M059J (cell line): ENCODE data around the gene KIAA0232. TPM values are rescaled to one million over a fixed set of nuclear protein-coding genes. Genes with fewer than 3 reads are reported as not detected.
"Not testable (repeated sequence)": the region's sequence is repeated elsewhere in the genome, so short reads cannot be mapped to it uniquely, and the experiment has no call there.

Experiments
- DNase-seq: peaks from one replicate; pipeline ENCODE4 v3.0.0-alpha.2; 2012; ENCODE audit warnings: low read depth
- total RNA-seq: library from RNA; depleted of rRNA; stranded (reverse); fragments of >200 nt; shearing (Covaris generic); gene quantifications from 2 replicates; pipeline ENCODE4 v1.2.3, GENCODE V29; 2014

The KIAA0232 gene
- total RNA-seq, 1 experiment from 2014 or later: 18.5 TPM

DNA sequence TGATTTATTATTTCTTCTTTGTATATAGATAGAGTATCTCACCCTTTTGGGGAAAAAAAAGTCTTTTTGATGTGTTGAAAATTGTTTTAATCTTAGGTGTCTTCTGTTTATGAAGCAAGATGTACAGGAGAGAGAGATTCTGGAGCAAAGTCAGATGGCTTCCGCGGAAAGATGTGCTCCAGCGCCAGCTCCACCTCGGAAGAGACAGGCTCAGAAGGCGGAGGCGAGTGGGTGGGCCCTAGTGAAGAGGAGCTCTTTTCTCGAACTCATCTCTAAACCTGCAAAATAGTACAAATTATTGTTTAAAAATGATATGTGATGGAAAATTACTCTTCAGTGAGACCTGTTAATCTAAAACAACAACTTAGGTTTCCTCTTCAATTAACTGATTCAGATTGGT, 98.2 kb downstream of the KIAA0232 start:
- DNase-seq: no peak

DNA sequence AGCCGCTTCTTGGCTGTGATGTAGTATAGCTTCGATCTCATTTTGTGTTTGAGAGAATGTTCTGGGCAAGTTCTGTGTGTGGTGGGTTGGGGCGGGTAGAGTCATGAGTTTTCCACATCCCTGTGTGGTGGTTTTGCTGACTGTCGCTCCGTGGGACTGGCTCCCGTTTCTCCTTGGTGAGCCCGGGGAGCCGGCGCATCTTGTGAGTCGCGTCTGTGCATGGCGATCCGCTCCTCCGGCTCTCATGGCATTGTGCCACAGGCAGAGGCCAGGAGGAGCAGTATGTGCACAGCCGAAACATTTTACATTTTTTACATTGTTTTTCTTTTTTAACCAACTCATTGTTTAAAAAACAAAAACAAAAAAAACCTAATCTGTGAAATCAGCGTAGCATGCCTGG, 99.4 kb downstream of the KIAA0232 start:
- no peak for DNase-seq

DNA sequence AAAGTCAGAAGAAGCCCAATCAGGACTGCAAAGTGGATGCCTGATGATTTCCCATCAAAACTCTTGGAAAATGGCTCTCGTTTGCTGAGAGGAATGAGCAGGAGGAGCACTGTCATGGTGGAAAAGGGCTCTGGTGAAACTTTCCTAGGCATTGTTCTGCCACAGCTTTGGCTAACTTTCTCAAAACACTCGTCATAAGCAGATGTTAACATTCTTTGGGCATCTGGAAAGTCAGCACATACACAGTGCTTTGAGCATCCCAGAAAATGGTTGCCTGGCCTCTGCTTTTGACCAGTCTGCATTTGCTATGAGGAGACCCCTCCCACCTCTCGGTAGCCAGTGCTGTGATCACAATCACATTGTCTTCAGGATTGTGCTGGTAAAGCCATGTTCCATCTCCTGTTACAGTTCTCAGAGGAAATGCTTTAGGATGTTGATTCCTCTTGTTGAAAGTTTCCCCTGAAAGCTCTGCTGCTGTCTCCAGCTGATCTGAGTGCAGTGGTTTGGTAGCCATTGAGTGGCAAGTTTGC, 101.9 kb downstream of the KIAA0232 start:
- no peak for DNase-seq

DNA sequence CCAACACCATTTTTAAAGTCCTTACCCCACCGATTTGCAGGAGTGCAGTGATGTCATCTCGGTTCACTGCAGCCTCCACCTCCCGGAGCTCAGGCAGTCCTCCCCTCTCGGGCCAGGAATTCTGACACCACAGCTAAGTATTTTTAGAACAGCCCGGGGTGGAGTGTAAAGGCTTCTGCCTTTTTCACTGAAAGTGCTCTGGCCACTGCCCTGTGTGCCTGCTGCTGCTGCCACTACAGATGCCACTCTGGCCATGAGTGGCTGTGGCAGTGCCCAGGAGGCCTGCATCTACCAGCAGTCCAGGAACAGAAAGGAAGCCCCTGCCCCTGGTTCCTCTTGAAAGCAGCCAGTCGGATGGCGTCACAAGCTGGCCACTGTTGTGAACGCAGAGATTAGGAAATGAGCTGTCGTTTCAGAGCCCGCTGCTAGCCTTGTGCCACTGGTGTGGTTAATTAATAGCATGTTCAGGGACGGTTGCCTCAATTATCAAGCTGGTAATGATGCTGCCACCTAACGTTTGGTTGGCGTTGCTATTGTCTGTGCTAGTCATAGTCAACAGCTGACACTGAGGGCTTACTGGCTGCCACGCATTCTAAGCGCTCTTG, 103.5 kb downstream of the KIAA0232 start:
- peak; percentile 74 for DNase-seq

DNA sequence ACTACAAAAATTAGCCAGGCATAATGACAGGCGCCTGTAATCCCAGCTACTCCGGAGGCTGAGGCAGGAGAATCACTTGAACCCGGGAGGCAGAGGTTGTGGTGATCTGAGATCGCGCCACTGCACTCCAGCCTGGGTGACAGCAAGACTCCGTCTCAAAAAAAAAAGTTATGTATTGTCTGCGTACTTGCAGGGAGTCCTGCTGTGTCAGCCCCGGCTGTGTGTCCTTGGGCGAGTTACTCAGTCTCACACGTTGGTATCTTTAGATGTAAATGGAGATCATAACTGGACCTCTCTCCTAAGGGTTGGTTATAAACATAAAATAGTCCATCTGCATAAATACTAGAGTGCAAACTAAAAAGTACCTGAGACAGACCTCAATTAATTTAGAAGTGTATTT, 104.4 kb downstream of the KIAA0232 start:
- no peak for DNase-seq

DNA sequence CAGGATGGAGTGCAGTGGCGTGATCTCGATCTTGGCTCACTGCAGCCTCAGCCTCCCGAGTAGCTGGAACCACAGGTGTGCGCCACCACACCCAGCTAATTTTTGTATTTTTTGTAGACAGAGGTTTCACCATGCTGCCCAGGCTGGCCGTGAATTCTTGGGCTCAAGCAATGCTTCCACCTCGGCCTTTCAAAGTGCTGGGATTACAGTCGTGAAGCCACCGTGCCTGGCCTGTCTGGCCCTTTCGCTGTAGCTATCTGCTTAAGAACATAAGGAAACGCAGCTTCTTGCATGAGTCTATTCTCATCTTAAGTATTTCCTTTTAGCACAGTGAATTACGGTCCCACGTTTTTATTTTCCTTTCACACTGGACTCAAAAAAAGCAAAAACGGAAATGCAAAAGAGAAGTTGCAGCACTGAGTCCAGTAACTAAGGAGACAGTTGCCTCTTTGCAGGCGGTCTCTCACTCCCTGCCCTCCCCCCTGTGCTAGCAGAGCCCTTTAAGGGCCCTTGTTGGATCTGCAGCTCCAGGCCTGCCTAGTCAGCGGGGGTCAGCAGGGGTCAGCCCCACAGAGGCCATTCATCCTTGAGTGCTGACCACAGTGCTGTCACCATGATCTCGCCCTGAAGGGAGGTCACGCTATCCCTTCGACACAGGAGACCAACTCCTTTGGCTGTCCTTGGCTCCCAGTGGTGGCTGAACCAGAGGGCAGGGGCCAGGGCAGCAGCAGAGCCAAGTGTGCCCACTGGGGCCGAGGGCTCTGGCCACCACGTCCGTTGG, 105.3 kb downstream of the KIAA0232 start:
- DNase-seq: peak; percentile 76

DNA sequence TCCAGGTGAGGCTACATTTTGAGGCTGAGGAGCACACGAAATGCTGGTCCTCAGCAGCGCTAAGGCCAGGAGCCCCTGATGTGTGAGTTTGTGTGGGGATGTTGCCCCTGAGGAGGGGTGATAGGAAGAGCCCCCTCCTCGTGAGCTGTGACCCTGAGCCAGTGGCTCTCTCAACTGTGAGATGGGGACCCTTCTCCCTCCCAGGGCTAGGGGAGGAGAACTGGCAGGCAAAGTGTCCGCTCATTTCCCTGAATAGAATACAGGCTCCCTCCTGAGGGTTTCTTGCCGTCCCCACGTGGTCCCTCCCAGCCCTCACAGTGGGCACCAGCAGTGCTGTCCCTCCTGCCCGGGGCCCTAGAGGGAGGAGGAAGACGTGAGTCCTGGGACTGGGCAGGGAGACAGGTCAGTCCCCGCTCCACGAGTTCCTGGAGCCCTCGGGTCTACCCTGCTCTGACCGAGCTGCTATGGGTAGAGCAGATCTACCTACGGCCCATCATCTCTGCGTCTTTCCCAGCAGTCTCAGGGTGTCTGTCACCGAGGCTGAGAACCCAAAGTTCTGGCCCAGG, 106.1 kb downstream of the KIAA0232 start:
- no peak for DNase-seq

DNA sequence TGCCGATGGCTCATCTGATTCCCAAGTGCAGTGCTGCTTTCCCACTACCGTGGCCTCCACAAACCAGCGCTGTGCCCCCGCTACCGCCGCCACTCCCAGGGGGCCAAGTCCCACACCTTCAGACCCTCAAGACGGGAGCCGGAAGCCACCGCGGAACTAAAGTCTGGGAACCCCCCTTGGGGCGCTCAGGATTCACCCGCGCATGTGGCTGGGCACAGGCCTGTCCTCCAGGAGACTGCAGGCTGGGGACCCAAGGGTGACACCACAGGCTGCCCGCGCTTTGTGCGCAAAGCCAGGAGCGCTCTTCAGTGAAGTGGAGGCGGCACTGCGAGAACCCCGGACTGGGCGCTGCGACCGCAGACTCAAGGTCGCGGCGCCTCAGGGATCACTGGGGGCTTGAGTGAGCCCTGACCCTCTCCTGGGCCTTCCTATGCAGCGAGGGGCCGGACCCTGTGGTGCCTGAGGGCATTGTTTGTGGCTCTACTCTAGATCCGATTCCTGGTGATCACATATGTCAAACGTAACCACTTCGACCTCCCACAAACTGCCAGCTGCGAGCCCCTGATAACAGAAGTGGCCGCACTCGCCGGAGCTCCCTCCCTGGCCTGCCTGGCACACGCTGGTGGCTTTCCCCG, 106.7 kb downstream of the KIAA0232 start:
- DNase-seq: no peak

DNA sequence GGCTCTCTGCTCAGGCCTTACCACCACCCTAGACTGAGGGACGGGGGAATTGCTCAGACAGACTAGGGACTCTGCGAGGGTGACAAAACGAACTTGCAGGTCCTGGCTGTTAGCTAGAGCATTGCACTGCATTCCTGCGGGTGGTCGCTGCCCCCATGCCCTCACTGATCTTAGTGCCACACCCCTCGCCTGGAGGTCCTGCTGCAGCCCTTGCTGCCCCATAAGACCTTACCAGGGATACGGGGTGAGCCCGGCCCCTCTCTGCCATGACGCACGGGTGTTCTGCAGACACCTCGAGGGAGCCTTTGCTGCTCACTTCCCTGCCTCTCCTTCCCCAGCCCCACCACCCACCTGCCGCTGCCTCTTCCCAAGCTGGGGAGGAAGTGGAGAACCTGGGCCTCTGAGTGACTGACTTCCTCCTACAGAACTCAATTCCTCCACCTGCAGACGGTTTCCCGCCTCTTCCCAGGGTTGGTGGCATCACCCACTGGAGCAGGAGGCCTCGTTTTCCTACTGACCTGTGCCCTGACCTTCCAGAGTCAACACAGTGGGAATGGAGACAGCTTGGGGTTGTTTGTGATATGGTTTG, 107.3 kb downstream of the KIAA0232 start:
- DNase-seq: no peak

DNA sequence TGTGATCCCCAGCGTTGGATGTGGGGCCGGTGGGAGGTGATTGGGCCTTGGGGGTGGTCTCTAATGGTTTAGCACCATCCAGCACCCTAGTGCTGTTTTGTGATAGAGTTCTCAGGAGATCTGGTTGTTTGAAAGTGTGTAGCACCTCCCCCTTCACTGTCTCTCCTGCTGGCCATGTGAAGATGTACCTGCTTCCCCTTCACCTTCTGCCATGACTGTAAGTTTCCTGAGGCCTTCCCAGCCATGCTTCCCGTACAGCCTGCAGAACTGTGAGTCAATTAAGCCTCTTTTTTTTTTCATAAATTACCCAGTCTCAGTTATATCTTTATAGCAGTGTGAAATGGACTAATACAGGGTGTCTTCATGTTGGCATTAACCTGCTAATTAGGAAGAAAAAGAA, 107.8 kb downstream of the KIAA0232 start:
- no peak for DNase-seq

DNA sequence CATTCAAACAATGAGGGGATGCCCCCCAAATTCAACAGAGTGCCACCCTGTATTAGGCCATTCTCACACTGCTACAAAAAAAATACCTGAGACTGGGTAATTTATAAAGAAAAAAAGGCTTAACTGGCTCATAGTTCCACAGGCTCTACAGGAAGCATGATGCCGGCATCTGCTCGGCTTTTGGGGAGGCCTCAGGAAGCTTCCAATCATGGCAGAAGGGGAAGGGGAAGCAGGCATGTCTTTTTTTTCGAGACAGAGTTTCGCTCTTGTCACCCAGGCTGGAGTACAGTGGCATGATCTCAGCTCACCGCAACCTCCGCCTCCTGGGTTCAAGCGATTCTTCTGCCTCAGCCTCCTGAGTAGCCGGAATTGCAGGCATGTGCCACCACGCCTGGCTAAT, 108.4 kb downstream of the KIAA0232 start:
- not testable (repeated sequence) for DNase-seq

DNA sequence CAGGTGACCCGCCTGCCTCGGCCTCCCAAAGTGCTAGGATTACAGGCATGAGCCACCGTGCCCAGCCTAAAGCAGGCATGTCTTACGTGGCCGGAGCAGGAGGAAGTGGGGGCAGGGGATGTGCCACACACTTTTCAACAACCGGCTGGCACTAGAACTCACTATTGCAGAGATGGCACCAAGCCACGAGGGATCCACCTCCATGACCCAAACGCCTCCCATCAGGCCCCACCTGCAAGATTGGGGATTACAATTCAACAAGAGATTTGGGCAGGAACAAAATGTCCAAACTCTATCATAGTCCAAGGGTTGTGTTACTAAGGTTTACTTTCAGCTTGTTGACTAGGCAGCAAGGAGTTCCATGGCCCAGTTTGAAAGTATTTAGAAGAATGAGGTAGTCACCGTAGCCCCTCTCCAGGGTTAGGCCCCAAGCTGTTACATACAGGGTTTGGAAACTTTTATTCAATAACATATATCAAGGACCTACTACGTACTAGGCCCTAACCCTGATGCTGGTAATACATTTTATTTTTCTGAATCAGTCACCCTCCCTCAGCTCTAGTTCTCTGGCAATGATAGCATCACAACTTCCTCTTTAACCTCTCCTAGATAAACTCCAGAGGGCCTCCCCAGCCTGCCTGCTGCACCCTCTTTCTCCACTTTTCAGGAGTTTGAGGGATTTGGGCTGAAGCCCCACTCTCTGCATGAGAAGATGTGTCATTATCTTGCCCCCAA, 109.1 kb downstream of the KIAA0232 start:
- no peak for DNase-seq

DNA sequence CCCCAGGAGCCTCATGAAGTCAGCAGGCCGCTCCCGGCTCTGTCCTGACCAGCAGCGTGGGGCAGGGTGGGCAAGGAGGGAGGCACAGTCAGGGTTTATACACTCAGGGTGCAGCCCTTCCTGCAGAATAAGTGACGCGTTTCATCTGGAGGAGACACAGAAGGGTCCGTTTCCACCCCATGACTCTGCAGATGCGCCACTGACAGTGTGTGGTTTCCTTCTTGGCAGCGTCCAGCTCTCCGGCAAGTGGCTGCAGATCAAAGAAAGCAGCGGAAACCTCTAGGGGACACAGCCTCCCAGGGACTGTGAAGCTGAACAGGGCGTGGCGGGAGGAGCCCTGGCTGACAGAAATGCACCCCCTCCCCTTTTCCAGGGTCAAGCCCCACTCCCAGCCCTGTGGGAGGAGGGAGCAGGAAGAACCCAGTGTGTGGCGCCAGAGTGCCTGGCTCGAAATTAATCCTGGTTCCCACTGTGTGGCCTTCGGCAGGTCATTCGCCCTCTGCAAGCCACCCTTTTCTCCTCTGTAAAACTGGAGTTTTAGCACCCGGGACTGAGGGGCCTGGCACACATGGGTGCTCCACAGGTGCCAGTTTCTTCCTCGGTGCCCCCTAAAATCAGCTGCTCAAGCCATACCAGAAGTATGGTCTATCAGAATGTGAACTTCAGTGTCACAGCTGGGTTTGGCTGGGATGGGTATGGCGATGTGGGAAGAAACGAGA, 109.8 kb downstream of the KIAA0232 start:
- DNase-seq: peak; percentile 72

DNA sequence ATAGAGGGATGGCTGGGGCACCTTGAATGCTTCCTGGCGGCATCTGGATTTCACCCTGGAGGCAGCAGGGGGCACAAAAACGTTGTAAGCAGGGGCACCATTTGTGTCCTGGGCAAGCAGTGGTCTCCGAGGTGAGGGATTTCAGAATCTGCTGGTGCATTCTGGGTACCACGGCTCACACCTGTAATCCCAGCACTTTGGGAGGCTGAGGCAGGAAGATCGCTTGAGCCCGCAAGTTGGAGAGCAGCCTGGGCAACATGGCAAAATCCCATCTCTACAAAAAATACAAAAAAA, 110.3 kb downstream of the KIAA0232 start:
- no peak for DNase-seq

DNA sequence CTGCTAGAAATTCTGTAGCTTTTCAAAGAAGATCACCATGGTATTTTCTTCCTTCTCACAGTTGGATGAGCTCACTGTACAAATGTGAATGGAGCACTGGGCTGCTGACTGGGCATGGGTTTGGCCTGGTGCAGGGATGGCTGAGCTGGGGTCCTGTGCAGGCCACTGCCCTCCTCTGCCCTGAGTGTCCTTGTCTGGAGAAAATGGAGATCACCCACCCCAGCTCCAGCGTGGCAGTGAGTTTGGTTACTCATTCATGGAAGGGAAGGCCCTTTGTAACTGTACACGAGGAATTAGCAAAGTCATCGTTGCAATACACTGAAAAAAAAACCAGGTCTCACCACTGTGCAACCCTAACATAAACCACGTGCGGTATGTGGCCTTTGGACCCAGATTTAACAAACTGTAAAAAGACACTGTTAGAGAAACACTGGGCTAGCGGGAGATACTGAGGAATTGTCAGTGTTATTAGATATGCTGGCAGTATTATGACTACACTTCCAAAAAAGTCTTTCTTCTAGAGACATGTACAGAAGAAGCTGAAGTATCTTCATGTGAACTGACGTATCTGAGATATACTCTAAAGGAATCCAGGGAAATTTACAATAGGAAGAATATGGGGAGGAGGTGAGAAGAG, 111.0 kb downstream of the KIAA0232 start:
- peak; percentile 31 for DNase-seq

DNA sequence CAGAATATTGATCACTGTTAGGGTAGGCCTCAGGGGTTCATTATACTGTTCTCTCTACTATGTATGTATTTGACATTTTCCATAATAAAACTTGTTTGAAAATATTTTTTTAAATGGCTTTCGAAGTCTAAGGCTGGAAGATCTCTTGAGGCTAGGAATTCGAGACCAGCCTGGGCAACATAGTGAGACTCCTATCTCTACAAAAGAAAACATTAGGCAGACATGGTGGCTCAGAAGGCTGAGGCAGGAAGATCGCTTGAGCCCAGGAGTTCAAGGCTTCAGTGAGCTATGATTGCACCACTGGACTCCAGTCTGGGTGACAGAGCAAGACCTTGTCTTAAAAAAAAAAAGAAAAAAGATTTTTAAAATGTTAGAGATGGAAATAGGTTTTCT, 111.6 kb downstream of the KIAA0232 start:
- no peak for DNase-seq

DNA sequence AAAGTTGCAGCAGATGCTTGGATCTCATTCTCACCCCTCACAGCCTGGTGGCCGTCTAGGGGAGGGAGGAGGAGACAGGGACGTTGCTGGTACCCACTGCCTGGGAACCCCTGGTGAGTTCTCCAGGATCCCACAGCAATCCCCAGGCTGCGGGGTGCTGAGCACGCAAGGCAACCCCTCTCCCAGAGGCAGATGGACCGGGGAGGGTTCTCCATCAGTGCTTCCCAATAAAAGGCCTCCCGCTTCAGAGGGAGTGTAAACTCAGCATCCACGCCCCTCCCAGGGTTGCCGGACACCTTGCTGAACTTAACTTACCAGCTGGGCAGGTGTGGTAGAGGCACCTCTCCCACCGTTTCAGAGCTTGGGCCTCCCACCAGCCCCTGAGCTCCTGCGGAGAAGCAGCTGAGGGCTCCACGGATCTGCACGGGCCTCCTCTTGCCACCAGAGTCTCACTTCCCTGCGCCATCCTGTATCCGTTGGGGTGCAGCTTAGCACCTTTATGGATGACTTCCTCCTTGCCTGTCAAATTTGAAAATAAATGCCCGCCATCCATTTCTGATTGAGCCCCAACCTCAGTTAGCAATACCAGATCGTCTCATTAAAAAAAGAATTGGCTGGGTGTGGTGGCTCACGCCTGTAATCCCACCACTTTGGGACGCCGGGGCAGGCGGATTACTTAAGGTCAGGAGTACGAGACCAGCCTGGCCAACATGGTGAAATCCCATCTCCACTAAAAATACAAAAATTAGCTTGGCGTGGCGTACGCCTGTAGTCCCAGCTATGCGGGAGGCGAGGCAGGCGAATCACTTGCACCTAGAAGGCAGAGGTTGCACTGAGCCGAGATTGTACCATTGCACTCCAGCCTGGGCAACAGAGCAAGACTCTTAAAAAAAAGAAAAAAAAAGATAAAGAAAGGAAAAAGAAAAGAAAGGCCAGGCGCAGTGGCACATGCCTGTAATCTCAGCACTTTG, 112.3 kb downstream of the KIAA0232 start:
- DNase-seq: no peak

DNA sequence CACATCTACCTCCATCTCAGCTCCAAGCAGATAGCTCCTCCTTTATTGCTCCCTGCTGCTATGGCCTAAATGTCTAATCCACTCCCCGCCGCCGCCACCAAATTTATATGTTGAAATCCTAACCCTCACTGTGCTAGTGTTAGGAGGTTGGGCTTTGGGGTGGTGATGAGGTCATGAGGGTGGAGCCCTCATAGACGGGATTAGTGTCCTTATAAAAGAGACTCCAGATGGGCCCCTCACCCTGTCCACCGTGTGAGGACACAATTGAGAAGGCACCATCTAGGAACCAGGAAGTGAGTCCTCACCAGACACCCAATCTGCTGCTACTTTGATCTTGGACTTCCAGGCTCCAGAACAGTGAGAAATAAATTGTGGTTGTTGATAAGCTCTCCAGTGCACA, 113.5 kb downstream of the KIAA0232 start:
- no peak for DNase-seq

DNA sequence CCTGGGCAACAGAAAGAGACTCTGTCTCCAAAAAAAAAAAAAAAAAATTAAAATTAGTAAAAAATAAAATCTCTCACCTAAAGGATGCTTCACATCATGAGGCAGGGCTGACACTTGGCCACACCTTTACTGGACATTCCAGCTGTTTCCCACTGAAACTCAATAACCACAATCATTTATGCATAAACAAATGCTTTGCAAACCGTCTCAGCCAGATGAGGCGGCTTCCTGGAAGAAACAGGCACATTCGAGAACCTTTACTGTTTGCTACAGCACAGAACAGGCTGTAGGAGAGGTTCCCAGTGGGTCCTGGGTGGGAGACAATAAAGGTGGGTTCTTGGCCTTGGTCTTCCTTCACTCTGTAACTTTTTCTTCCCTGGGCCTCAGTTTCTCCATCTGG, 116.2 kb downstream of the KIAA0232 start:
- DNase-seq: peak; percentile 26
